Stimulated activated CD4-positive, alpha-beta T cell treated with anti-CD3 and anti-CD28 coated beads, Interleukin-2, amount 100 ng/mL, for 48 hours (primary cell): ENCODE measurements around the gene ROCK2.
"Not testable (repeated sequence)": the region's sequence is repeated elsewhere in the genome, so short reads cannot be mapped to it uniquely, and the experiment has no call there.

ENCODE experiments used
- DNase-seq, 2 donors: peaks; one replicate each; pipeline ENCODE4 v3.0.0-alpha.2; 2020

The ROCK2 gene

GRCh38 chr2:11166476-11166875, 178.0 kb downstream of the ROCK2 start:
- no peak for DNase-seq

GRCh38 chr2:11165046-11165445, 179.4 kb downstream of the ROCK2 start:
- DNase-seq = not testable (repeated sequence)

GRCh38 chr2:11163439-11164317, 180.8 kb downstream of the ROCK2 start:
- DNase-seq = no peak

- DNase-seq = no peak
Measured at GRCh38 chr2:11161747-11162146, 182.7 kb downstream of the ROCK2 start.

GRCh38 chr2:11160731-11161455, 183.5 kb downstream of the ROCK2 start:
- DNase-seq = no peak

GRCh38 chr2:11160256-11160655, 184.2 kb downstream of the ROCK2 start:
- no peak for DNase-seq

GRCh38 chr2:11159574-11160170, 184.8 kb downstream of the ROCK2 start:
- no peak for DNase-seq

- DNase-seq = no peak
Measured at GRCh38 chr2:11158916-11159573, 185.4 kb downstream of the ROCK2 start.

- no peak for DNase-seq
Measured at GRCh38 chr2:11157731-11158130, 186.7 kb downstream of the ROCK2 start.

- DNase-seq = no peak
Measured at GRCh38 chr2:11157296-11157695, 187.1 kb downstream of the ROCK2 start.

- DNase-seq = no peak
Measured at GRCh38 chr2:11156396-11157075, 187.9 kb downstream of the ROCK2 start.

- no peak for DNase-seq
Measured at GRCh38 chr2:11155381-11156035, 188.9 kb downstream of the ROCK2 start, which contains the start of gene SLC66A3. Gene SLC66A3 (plus strand): TSS chr2:11155467. CDS start chr2:11155547, 80 bp downstream.

- DNase-seq = peak; percentile 95 to 96
Measured at GRCh38 chr2:11154923-11155380, 189.5 kb downstream of the ROCK2 start.

- peak in 1 of 2 donors; percentile 7 for DNase-seq
Measured at GRCh38 chr2:11154016-11154922, 190.2 kb downstream of the ROCK2 start.

GRCh38 chr2:11152591-11152990, 191.8 kb downstream of the ROCK2 start:
- DNase-seq = no peak

GRCh38 chr2:11147263-11147662, 197.2 kb downstream of the ROCK2 start:
- no peak for DNase-seq

GRCh38 chr2:11146076-11146475, 198.4 kb downstream of the ROCK2 start:
- no peak for DNase-seq

- DNase-seq = no peak
Measured at GRCh38 chr2:11145350-11145749, 199.1 kb downstream of the ROCK2 start.

- no peak for DNase-seq
Measured at GRCh38 chr2:11144738-11145079, 199.7 kb downstream of the ROCK2 start.

- DNase-seq = no peak
Measured at GRCh38 chr2:11144077-11144737, 200.2 kb downstream of the ROCK2 start.
